HL-60 (cell line): ENCODE measurements around the gene C2CD4D.

Experiments
- DNase-seq, 2 experiments: peaks; one replicate each; pipeline ENCODE4 v3.0.0-alpha.2; 2010 to 2020; ENCODE audit warnings: low read depth in 1 of 2, low spot score in 1 of 2
- H3K27ac ChIP-seq: fragments of 250-450 bp; sonication (Bioruptor Pico); replicated peaks from 2 replicates; pipeline ENCODE4 v1.5.1; 2020; ENCODE audit warnings: mild to moderate bottlenecking, moderate library complexity
- H3K27me3 ChIP-seq: fragments of 250-450 bp; sonication (Bioruptor Pico); 2 replicates; pipeline ENCODE4 v1.5.1; 2021; ENCODE audit warnings: mild to moderate bottlenecking, moderate library complexity; ENCODE audit not compliant: insufficient read depth, poor library complexity, severe bottlenecking
- H3K4me3 ChIP-seq: replicated peaks from 2 replicates; pipeline ENCODE4 v1.5.1; 2011; ENCODE audit warnings: mild to moderate bottlenecking, control low read depth, low read length; ENCODE audit not compliant: insufficient read depth
- CTCF ChIP-seq: IDR thresholded peaks from one replicate; pipeline ENCODE4 v1.5.1; 2011; ENCODE audit warnings: low read length, control low read depth, inconsistent platforms; ENCODE audit not compliant: insufficient read depth
- GABPA ChIP-seq: IDR thresholded peaks from 2 replicates; pipeline ENCODE4 v1.6.1; 2012; ENCODE audit warnings: low read depth
- POLR2AphosphoS5 ChIP-seq: IDR thresholded peaks from 2 replicates; pipeline ENCODE4 v1.6.1; 2012; ENCODE audit warnings: low read depth
- REST ChIP-seq: IDR thresholded peaks from 2 replicates; pipeline ENCODE4 v1.6.1; 2012; ENCODE audit warnings: low read depth; ENCODE audit not compliant: insufficient replicate concordance
- SPI1 ChIP-seq: IDR thresholded peaks from 2 replicates; pipeline ENCODE4 v1.6.1; 2012; ENCODE audit warnings: low read depth, mild to moderate bottlenecking, borderline replicate concordance

Gene C2CD4D

DNA sequence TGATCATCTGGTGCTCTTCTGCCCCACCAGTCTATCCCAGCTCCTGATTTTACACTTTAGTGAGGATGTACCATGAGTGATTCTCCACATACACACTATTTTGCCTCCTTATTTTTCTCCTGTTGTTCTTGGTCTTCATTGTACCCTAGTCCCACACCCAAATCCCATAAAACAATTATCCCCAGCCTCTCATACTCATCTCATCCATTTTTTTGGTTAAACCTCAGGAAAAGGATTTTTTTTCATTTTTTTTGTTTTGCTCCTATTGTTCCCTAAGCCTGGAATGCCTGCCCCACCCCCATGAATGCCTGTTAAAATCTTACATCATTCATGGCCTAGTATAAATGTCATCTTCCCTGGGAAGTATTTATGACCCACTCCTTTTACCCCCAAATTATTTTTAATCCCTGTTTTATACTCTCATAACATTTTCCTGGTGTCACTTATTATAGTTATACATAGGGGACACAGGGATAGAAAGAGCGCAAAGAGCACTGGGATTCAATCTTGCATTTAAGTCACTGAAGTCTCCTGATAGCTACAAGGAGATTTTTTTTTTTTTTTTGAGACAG lies 29.5 kb downstream of the C2CD4D start:
- TF ChIP-seq REST, result no peak
- no peak for TF ChIP-seq CTCF
- TF ChIP-seq GABPA, result no peak
- Histone ChIP-seq H3K4me3 (no peak overlapping the region), H3K27me3 (no peaks in the 10 kb centered on the region), H3K27ac (no peak overlapping the region)
- DNase-seq, result no peak

DNA sequence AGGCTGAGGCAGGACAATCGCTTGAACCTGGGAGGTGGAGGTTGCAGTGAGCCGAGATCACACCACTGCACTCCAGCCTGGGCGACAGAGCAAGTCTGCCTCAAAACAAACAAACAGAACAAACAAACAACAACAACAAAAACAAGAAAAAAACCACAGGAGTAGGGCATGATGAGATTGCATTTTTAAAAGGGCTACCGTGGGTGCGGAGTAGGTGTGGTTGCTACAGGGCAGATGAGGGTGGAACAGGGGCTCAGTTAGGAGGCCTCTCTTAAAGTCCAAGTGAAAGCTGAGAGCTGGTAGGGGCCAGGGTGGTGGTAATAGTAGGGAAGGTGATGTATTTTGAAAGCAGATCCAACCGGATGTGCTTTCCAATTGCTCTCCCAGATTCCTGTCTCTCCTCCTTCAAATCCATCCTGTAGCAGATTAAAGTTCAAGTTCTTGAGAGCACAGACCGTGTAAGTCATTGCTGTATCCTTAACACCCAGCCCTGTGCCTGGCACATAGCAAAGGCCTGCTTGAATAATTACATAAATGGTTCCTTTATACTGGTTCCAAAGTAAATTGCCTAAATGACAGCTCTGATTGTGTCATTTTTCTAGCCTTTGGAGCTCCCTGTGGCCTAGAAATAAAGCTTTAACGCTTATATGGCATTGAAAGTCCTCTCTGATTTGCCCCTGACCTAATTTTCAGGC lies 30.2 kb downstream of the C2CD4D start:
- no peaks in the 10 kb centered on the region for H3K27me3 ChIP-seq
- no peak for DNase-seq
- TF ChIP-seq POLR2AphosphoS5, result no peak
- TF ChIP-seq REST, result no peak
- H3K4me3 ChIP-seq, result no peak overlapping the region
- H3K27ac ChIP-seq, result no peak overlapping the region

DNA sequence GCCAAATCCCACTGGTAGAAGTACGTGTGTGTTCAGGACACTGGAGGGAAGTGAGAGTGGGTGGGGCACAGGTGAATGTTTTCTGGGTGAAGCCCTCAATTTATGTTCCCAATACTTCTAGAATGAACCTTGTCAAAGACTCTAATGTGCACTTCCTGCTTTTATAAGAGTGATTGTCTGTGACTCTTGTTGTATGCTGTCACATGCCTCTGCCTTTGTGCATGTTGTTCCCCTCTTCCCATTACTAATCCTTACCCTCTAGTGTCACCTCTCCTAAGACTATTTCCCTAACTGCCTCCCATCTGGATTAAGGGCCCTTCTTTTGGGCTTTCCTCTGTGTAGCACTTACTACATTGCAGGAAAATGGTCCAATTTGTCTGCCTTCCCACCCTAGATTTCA lies 31.9 kb downstream of the C2CD4D start:
- Histone ChIP-seq H3K27me3 (peaks cover 2% of the 10 kb centered on the region), H3K27ac (no peak overlapping the region), H3K4me3 (no peak overlapping the region)
- TF ChIP-seq GABPA, result no peak
- no peak for TF ChIP-seq CTCF
- no peak for TF ChIP-seq SPI1
- TF ChIP-seq REST, result no peak
- no peak for DNase-seq
